A172 (cell line): Measurements from ENCODE around the gene SH3PXD2A. TPM values are rescaled to one million over a fixed set of nuclear protein-coding genes. Genes with fewer than 3 reads are reported as not detected.
"Not testable (repeated sequence)": the region's sequence is repeated elsewhere in the genome, so short reads cannot be mapped to it uniquely, and the experiment has no call there.

Experiments used
- DNase-seq: peaks from one replicate; pipeline ENCODE4 v3.0.0-alpha.2; 2015; ENCODE audit warnings: low spot score
- total RNA-seq: library from RNA; depleted of rRNA; stranded (reverse); fragments of >200 nt; shearing (Covaris generic); gene quantifications from 2 replicates; pipeline ENCODE4 v1.2.3, GENCODE V29; 2014

Gene SH3PXD2A
- total RNA-seq, 1 experiment from 2014 or later, result 1.7 TPM

- no peak for DNase-seq
Observed at GRCh38 chr10:103747193-103747865, 108.0 kb downstream of the SH3PXD2A start.

GRCh38 chr10:103746598-103746997 lies 108.8 kb downstream of the SH3PXD2A start:
- DNase-seq, result no peak

- peak; percentile 55 for DNase-seq
Observed at GRCh38 chr10:103745341-103746247, 109.8 kb downstream of the SH3PXD2A start.

GRCh38 chr10:103742824-103743223 lies 112.6 kb downstream of the SH3PXD2A start:
- DNase-seq, result no peak

GRCh38 chr10:103740611-103741010 lies 114.8 kb downstream of the SH3PXD2A start:
- no peak for DNase-seq

GRCh38 chr10:103739039-103739764 lies 116.2 kb downstream of the SH3PXD2A start:
- DNase-seq, result peak; percentile 92

- no peak for DNase-seq
Observed at GRCh38 chr10:103737735-103738367, 117.5 kb downstream of the SH3PXD2A start.

GRCh38 chr10:103736763-103737162 lies 118.6 kb downstream of the SH3PXD2A start:
- peak; percentile 70 for DNase-seq

- DNase-seq, result no peak
Observed at GRCh38 chr10:103736044-103736443, 119.3 kb downstream of the SH3PXD2A start.

GRCh38 chr10:103734731-103735130 lies 120.6 kb downstream of the SH3PXD2A start:
- no peak for DNase-seq

- DNase-seq, result no peak
Observed at GRCh38 chr10:103733045-103733419, 122.3 kb downstream of the SH3PXD2A start.

GRCh38 chr10:103732339-103733044 lies 122.9 kb downstream of the SH3PXD2A start:
- DNase-seq, result no peak

- DNase-seq, result no peak
Observed at GRCh38 chr10:103731609-103732270, 123.6 kb downstream of the SH3PXD2A start.

GRCh38 chr10:103731026-103731425 lies 124.3 kb downstream of the SH3PXD2A start:
- DNase-seq, result not testable (repeated sequence)

- DNase-seq, result no peak
Observed at GRCh38 chr10:103729851-103730250, 125.5 kb downstream of the SH3PXD2A start.

- no peak for DNase-seq
Observed at GRCh38 chr10:103727991-103728689, 127.2 kb downstream of the SH3PXD2A start.

- no peak for DNase-seq
Observed at GRCh38 chr10:103727546-103727963, 127.8 kb downstream of the SH3PXD2A start.

- no peak for DNase-seq
Observed at GRCh38 chr10:103726637-103727036, 128.7 kb downstream of the SH3PXD2A start.

GRCh38 chr10:103725242-103725641 lies 130.1 kb downstream of the SH3PXD2A start:
- DNase-seq, result no peak

- no peak for DNase-seq
Observed at GRCh38 chr10:103724771-103725170, 130.6 kb downstream of the SH3PXD2A start.
